NCI-H2081 treated with DMSO at 0.1 percent for 48 hours (cell line): ENCODE results near the gene DEPDC5.

Experiments used
- DNase-seq: peaks from one replicate; lab custom pipeline; 2025; lab: John Stamatoyannopoulos, UW

Gene DEPDC5

DNA sequence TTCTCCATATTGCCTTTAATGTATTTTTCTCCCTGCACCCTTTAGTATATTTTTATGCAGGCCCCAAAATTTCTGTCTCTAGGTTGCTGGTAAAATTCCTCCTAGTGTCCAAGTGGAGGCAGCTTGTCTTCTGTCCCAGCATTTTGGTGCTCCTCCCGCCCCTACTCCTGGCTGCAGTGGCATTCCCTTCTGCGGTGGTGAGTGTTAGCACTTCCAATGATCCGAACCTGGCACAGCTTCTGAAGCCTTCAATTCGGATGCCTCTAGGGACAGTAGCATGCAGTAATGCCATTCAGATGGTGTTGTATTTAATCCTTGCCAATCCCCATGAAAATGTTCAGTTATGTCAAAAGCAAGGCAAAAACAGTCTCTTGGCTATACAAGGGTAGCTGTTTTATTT, 196.4 kb downstream of the DEPDC5 start:
- DNase-seq, result no peak

- no peak for DNase-seq
Measured at GRCh38 chr22:31951194-31952093, 197.6 kb downstream of the DEPDC5 start.

- DNase-seq, result no peak
Measured at GRCh38 chr22:31952094-31952401, 198.2 kb downstream of the DEPDC5 start.

DNA sequence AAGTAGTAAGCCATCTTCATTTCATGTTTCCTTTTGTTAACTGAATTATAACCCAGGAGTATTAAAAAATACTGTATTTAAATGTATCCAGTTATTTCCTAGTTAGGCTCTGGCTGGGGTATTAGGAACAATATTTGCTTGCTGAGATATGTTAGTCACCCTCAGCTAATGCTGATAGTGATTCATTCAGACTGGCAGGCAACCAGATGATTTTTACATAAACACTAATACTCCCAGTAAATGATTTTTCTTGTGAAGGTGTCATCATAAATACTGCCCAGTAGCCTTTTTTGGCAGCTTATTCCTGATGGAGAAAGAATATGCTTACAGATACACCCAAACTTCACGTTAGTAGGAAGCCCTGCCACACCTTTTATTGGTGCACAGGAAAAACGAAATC, 198.7 kb downstream of the DEPDC5 start:
- DNase-seq, result no peak

- no peak for DNase-seq
Measured at GRCh38 chr22:31953261-31953660, 199.4 kb downstream of the DEPDC5 start.

DNA sequence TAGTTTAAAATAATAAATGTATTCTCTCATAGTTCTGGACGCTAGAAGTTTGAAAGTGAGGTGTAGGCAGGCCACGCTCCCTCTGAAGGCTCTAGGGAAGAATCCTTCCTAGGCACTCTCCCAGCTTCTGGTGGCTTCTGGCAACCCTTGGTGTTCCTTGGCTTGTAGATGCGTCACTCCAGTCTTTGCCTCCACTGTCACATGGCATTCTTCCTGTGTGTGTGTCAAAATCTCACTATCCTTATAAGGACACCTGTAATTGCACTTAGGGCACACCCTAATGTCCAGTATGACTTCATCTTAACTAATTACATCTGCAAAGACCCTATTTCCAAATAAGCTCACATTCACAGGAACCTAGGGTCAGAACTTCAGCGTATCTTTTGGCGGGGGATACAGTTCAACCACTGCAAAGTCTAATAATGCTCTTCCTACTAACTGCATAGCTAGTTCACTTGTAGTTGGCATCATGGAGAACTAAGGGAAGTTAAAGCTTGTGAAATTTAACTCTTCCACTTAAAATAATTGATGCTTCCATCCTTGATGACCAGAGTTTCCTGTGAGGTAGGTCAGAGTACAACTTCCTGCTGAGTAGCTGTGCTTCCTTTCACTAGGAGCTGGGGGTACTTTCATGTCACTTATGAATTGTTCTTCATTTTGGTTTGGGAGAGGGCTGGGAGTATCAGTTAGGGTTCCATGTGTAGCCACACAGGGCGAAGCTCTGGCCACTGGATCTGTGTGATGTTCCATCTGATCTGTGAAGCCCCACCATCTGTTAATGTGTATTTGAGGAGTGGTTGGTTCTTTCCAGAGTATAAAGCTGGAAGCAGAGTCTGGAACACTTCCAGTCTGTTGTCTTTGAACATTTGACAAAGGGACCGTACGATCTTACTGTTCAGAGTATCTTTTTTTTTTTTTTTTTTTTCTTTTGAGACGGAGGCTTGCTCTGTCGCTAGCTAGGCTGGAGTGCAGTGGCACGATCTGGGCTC, 201.0 kb downstream of the DEPDC5 start:
- DNase-seq, result no peak

DNA sequence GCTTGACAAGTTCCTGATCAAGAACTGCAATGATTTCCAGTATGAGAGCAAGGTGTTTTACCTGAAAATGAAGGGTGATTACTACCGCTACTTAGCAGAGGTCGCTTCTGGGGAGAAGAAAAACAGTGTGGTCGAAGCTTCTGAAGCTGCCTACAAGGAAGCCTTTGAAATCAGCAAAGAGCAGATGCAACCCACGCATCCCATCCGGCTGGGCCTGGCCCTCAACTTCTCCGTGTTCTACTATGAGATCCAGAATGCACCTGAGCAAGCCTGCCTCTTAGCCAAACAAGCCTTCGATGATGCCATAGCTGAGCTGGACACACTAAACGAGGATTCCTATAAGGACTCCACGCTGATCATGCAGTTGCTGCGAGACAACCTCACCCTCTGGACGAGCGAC, 202.5 kb downstream of the DEPDC5 start:
- no peak for DNase-seq
